A549 treated with AZD2906 at 1 μM for 4 hours (cell line): ENCODE measurements around the gene XDH. TPM values are rescaled to one million over a fixed set of nuclear protein-coding genes. Genes with fewer than 3 reads are reported as not detected.

ENCODE experiments used
- total RNA-seq: library from RNA; stranded (reverse); fragments of 200-300 nt; extraction: Qiagen RNA extraction; gene quantifications from 5 replicates; pipeline ENCODE4 v1.2.3, GENCODE V29; 2022

The XDH gene
- total RNA-seq: 0.98 to 1.4 TPM (median 1.2 TPM) in 5 replicates

GRCh38 chr2:31414601-31415241, at the start of gene XDH:
Gene XDH (minus strand): TSS chr2:31414742. CDS start chr2:31414666, 76 bp downstream.

Other genes starting within 250 kb of the XDH start
- gene CAPN14, start 197.2 kb downstream of the XDH start, total RNA-seq: 0.01 to 0.04 TPM (median 0.03 TPM) in 5 replicates
- 6.3 to 7.4 TPM (median 6.9 TPM) in 5 replicates for gene EHD3, start 180.6 kb downstream of the XDH start, total RNA-seq
- gene SRD5A2, start 166.2 kb upstream of the XDH start, total RNA-seq: 0.02 TPM in 4 of 5 replicates, not detected in the other